NCI-H774 (cell line): ENCODE measurements around the gene IGSF23.
"Not testable (repeated sequence)": the region's sequence is repeated elsewhere in the genome, so short reads cannot be mapped to it uniquely, and the experiment has no call there.

Source experiments
- DNase-seq: peaks from one replicate; lab custom pipeline; 2025; lab: John Stamatoyannopoulos, UW

Gene IGSF23

GRCh38 chr19:44587963-44588770 is 25.2 kb upstream of the IGSF23 start:
- no peak for DNase-seq

DNA sequence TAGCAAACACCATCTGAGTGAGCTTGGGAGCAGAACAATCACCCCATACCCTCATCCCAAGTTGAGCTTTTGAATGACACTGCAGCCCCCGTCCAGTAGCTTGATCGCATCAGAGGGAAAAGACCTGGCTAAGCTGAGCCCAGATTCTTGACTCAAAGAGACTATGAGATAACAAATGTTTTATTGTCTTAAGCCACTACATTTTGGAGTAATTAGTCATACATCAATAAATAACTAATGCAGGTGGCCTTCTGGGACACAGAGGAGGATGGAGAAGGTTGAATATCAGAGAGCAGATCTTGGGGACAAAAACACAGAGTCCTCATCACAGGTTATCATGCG is 24.6 kb upstream of the IGSF23 start:
- DNase-seq: no peak

DNA sequence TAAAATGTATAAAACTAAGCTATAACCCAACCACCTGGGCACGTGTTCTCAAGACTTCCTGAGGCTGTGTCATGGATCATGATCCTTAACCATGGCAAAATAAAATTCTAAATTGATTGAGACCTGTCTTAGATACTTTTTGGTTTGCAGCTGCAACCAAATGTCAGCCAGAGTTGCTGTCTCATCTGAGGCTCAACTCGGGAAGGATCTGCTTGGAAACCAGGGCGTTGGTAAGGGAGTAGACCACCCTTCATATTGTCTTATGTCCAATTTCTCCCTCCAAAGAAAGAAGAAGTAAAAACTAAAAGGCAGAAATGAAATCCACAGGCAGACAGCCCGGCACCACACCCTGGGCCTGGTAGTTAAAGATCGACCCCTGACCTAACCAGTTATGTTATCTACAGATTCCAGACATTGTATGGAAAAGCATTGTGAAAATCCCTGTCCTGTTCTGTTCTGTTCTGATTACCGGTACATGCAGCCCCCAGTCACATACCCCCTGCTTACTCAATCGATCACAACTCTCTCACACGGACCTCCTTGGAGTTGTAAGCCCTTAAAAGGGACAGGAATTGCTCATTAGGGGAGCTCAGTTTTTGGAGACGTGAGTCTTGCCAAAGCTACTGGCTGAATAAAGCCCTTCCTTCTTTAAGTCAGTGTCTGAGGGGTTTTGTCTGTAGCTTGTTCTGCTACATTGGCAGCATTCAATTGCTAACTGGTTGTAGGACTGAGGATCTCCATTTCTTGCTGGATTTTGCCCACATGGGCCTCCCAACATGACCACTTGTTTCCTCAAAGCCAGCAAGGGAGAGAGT is 22.9 kb upstream of the IGSF23 start:
- DNase-seq: no peak

GRCh38 chr19:44591340-44591993 is 21.9 kb upstream of the IGSF23 start:
- DNase-seq: not testable (repeated sequence)

- no peak for DNase-seq
Measured at GRCh38 chr19:44592451-44592890, 20.9 kb upstream of the IGSF23 start.

- DNase-seq: no peak
Measured at GRCh38 chr19:44593294-44593693, 20.1 kb upstream of the IGSF23 start.

DNA sequence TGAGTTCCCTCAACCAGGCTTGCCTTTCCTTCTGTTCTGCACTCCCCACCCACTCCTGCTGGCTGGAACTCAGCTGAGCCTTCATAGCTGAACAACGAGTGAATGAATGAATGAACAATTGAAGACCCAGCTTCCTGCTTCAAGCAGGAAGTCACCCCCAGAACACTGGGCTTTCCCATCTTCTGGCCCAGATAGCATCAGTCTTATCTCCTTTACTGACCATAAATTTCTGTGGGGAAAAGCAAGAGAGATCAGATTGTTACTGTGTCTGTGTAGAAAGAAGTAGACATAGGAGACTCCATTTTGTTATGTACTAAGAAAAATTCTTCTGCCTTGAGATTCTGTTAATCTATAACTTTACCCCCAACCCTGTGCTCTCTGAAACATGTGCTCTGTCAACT is 19.5 kb upstream of the IGSF23 start:
- not testable (repeated sequence) for DNase-seq

GRCh38 chr19:44596428-44597130 is 16.8 kb upstream of the IGSF23 start:
- no peak for DNase-seq

DNA sequence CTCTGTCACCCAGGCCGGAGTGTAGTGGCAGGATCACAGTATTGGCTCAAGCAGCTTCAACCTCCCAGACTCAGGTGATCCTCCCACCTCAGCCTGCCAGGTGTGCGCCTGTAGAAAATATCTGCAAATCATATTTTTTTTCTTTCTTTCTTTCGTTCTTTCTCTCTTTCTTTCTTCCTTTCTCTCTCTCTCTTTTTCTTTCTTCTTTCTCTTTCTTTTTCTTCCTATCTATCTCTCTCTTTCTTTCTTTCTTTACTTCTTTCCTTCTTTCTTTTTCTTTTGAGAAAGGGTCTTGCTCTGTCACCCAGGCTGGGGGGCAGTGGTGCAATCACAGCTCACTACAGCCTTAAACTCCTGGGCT is 16.3 kb upstream of the IGSF23 start:
- DNase-seq: no peak

DNA sequence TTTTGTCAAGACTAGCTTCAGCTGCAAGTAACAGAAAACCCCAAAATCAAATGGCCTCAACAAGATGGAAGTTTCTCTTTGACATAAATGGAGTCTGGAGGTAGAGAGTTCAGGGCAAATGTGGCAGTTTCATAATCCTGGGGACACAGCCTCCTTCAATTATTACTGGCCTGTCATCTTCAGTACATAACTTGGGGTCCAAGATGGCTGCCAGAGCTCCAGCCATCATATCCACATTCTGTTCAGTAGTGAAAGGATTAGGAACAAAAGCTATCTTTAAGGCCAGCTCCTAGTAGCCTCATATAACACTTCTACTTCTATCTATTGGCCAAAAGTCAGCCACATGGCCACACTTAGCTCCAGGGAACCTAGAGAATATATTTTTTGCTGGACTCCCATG is 15.0 kb upstream of the IGSF23 start:
- DNase-seq: no peak

DNA sequence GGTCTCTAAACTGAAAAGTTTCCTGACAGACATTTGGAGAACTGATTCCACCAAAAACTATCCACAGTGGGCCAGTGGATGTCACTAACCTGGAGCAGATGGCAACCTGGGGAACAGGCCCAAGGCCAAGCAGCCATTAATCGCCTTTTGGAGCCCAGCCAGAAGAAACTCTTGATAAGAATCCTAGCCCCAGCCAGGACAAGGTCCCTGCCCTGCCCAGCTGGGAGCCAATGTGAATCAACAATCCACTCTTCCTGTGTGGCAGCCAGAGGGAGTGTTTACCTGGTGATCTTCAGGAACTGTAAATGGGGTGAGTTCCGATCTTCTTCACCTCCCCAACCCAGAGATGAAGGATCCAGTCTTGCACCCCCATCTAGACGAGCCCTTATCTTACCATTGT is 14.5 kb upstream of the IGSF23 start:
- no peak for DNase-seq

- DNase-seq: no peak
Measured at GRCh38 chr19:44600466-44600865, 12.9 kb upstream of the IGSF23 start.

GRCh38 chr19:44602081-44602480 is 11.3 kb upstream of the IGSF23 start:
- DNase-seq: peak; percentile 93

GRCh38 chr19:44603201-44603945 is 10.0 kb upstream of the IGSF23 start:
- no peak for DNase-seq

DNA sequence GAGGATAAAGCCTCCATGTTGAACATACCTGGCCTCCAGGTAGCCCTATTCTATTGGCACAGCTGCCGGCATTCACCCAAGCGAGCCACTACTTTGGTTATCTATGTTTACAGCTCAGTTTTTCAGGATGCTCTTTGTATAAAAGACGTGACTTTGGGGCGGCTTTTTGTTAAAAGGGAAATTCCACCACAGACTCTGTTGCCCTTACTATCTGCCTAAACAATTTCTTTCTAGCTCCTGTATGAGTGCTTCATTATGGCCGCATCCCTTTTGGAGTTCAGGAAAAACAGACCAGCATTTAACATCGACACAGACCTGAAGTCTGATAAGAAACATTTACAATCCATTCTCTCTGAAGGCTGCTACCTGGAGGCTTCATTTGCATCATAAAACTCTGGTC is 9.1 kb upstream of the IGSF23 start:
- no peak for DNase-seq

DNA sequence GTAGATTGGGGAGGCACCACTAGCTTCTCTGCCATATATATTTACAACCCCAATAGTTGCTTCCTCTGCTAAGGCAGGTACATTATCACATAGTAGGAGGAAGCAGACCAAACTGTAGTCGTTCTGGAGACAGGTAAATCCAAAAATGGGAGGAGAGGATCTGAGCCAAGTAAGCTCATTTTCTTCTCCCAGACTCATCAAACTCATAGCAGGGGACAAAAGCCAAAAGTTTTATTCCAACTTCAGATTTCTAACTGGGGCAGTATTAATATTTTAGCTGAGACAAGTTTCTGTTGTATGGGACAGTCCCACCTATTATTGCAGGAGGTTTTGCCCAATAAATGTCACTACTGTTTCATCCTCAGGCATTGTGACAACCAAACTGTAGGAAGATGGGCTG is 7.8 kb upstream of the IGSF23 start:
- DNase-seq: no peak

- no peak for DNase-seq
Measured at GRCh38 chr19:44607049-44607448, 6.3 kb upstream of the IGSF23 start.

- DNase-seq: no peak
Measured at GRCh38 chr19:44607917-44608316, 5.4 kb upstream of the IGSF23 start.

DNA sequence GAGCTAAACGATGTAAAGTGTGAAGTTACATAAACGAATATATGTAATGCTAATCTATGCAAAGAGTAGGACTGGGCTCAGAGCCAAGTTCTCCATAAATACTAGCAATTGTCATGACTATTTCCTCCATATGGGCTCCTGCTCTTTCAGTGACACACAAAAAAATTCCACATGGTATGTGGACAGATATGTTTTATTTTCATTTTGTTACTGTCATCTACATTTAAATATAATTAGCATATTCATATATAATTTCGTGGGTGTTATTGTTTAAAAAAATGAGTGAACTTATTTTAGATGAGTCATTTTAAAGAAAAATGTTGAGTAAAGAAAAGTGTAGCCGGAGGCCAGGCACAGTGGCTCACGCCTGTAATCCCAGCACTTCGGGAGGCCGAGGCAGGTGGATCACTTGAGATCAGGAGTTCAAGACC is 5.0 kb upstream of the IGSF23 start:
- DNase-seq: no peak

- no peak for DNase-seq
Measured at GRCh38 chr19:44609219-44609618, 4.1 kb upstream of the IGSF23 start.

DNA sequence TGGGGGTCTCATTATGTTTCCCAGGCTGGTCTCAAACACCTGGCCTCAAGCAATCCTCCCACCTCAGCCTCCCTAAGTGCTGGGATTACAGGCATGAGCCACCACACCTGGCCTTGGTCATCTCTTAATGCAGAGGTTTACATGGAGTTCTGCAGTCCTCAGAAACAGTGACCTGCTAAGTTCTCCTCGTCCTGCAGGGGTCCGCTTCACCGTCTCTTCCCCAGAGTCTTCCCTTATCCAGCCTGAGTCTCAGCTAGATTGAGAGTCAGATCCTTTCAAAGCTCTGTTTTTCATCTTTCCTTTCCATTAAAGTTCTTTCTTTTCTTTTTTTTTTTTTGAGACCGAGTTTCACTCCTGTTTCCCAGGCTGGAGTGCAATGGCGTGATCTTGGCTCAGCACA is 2.9 kb upstream of the IGSF23 start:
- DNase-seq: not testable (repeated sequence)
